ENCODE measurements around the gene KLHL28.

KLHL28 gene, protein sequence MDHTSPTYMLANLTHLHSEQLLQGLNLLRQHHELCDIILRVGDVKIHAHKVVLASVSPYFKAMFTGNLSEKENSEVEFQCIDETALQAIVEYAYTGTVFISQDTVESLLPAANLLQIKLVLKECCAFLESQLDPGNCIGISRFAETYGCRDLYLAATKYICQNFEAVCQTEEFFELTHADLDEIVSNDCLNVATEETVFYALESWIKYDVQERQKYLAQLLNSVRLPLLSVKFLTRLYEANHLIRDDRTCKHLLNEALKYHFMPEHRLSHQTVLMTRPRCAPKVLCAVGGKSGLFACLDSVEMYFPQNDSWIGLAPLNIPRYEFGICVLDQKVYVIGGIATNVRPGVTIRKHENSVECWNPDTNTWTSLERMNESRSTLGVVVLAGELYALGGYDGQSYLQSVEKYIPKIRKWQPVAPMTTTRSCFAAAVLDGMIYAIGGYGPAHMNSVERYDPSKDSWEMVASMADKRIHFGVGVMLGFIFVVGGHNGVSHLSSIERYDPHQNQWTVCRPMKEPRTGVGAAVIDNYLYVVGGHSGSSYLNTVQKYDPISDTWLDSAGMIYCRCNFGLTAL

GRCh38 chr14:44961554-44962333, at the start of gene KLHL28, which contains the start of gene TOGARAM1:
TSS of gene KLHL28 (minus strand) at chr14:44961947. CDS start at chr14:44945928, 16,019 bp downstream.
TSS of gene TOGARAM1 (plus strand) at chr14:44962190. CDS start at chr14:44962422, 232 bp downstream.
- peak; percentile 89 for ATAC-seq
- TF ChIP-seq ZNF70 (CRISPR knock-in tag; IDR thresholded peaks at IDR 0.05) (no peak), ISL1 (CRISPR knock-in tag; IDR thresholded peaks at IDR 0.05) (no peak), RARB (CRISPR knock-in tag; IDR thresholded peaks at IDR 0.05) (no peak), ARNTL (CRISPR knock-in tag; IDR thresholded peaks at IDR 0.05; ENCODE audit: borderline replicate concordance, low read depth) (no peak), ZC3H10 (CRISPR knock-in tag; IDR thresholded peaks at IDR 0.05) (no peak), PPARA (CRISPR knock-in tag; IDR thresholded peaks at IDR 0.05; ENCODE audit: borderline replicate concordance) (no peak), GLIS3 (CRISPR knock-in tag; IDR thresholded peaks at IDR 0.05) (no peak), OSR1 (CRISPR knock-in tag; IDR thresholded peaks at IDR 0.05) (no peak), TOX (CRISPR knock-in tag; IDR thresholded peaks at IDR 0.05; ENCODE audit: borderline replicate concordance) (no peak), ZFP3 (CRISPR knock-in tag; IDR thresholded peaks at IDR 0.05) (no peak), BACH2 (CRISPR knock-in tag; IDR thresholded peaks at IDR 0.05; ENCODE audit: borderline replicate concordance) (no peak), TCF4 (CRISPR knock-in tag; IDR thresholded peaks at IDR 0.05; ENCODE audit: borderline replicate concordance) (no peak), ZFP30 (CRISPR knock-in tag; IDR thresholded peaks at IDR 0.05) (no peak), CREB5 (CRISPR knock-in tag; IDR thresholded peaks at IDR 0.05; ENCODE audit: low read depth) (no peak), TSHZ2 (CRISPR knock-in tag; IDR thresholded peaks at IDR 0.05) (no peak), SNAI2 (CRISPR knock-in tag; IDR thresholded peaks at IDR 0.05) (no peak), ZNF8 (CRISPR knock-in tag; IDR thresholded peaks at IDR 0.05) (no peak)
- TF ChIP-seq, protein P1, sequence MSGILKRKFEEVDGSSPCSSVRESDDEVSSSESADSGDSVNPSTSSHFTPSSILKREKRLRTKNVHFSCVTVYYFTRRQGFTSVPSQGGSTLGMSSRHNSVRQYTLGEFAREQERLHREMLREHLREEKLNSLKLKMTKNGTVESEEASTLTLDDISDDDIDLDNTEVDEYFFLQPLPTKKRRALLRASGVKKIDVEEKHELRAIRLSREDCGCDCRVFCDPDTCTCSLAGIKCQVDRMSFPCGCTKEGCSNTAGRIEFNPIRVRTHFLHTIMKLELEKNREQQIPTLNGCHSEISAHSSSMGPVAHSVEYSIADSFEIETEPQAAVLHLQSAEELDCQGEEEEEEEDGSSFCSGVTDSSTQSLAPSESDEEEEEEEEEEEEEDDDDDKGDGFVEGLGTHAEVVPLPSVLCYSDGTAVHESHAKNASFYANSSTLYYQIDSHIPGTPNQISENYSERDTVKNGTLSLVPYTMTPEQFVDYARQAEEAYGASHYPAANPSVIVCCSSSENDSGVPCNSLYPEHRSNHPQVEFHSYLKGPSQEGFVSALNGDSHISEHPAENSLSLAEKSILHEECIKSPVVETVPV (CRISPR knock-in tag; IDR thresholded peaks at IDR 0.05) = no peak
- TF ChIP-seq, protein P2, sequence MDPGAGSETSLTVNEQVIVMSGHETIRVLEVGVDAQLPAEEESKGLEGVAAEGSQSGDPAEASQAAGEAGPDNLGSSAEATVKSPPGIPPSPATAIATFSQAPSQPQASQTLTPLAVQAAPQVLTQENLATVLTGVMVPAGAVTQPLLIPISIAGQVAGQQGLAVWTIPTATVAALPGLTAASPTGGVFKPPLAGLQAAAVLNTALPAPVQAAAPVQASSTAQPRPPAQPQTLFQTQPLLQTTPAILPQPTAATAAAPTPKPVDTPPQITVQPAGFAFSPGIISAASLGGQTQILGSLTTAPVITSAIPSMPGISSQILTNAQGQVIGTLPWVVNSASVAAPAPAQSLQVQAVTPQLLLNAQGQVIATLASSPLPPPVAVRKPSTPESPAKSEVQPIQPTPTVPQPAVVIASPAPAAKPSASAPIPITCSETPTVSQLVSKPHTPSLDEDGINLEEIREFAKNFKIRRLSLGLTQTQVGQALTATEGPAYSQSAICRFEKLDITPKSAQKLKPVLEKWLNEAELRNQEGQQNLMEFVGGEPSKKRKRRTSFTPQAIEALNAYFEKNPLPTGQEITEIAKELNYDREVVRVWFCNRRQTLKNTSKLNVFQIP (CRISPR knock-in tag; IDR thresholded peaks at IDR 0.05; ENCODE audit: borderline replicate concordance, low read depth) = no peak
- TF ChIP-seq, protein P3, sequence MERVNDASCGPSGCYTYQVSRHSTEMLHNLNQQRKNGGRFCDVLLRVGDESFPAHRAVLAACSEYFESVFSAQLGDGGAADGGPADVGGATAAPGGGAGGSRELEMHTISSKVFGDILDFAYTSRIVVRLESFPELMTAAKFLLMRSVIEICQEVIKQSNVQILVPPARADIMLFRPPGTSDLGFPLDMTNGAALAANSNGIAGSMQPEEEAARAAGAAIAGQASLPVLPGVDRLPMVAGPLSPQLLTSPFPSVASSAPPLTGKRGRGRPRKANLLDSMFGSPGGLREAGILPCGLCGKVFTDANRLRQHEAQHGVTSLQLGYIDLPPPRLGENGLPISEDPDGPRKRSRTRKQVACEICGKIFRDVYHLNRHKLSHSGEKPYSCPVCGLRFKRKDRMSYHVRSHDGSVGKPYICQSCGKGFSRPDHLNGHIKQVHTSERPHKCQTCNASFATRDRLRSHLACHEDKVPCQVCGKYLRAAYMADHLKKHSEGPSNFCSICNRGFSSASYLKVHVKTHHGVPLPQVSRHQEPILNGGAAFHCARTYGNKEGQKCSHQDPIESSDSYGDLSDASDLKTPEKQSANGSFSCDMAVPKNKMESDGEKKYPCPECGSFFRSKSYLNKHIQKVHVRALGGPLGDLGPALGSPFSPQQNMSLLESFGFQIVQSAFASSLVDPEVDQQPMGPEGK (CRISPR knock-in tag; IDR thresholded peaks at IDR 0.05; ENCODE audit: borderline replicate concordance) = no peak

GRCh38 chr14:45003924-45004323, 42.2 kb upstream of the KLHL28 start:
- no peak for TF ChIP-seq GLIS3 (CRISPR knock-in tag; IDR thresholded peaks at IDR 0.05)
- TF ChIP-seq ZC3H10 (CRISPR knock-in tag; IDR thresholded peaks at IDR 0.05) = no peak
- no peak for TF ChIP-seq ZFP30 (CRISPR knock-in tag; IDR thresholded peaks at IDR 0.05)
- no peak for TF ChIP-seq TCF4 (CRISPR knock-in tag; IDR thresholded peaks at IDR 0.05; ENCODE audit: borderline replicate concordance)
- no peak for TF ChIP-seq ARNTL (CRISPR knock-in tag; IDR thresholded peaks at IDR 0.05; ENCODE audit: borderline replicate concordance, low read depth)
- TF ChIP-seq ZNF565 (CRISPR knock-in tag; conservative IDR thresholded peaks at IDR 0.05; ENCODE audit: low read depth) = no peak
- TF ChIP-seq CSDC2 (CRISPR knock-in tag; IDR thresholded peaks at IDR 0.05) = no peak
- TF ChIP-seq BACH2 (CRISPR knock-in tag; IDR thresholded peaks at IDR 0.05; ENCODE audit: borderline replicate concordance) = no peak
- no peak for TF ChIP-seq CREB5 (CRISPR knock-in tag; IDR thresholded peaks at IDR 0.05; ENCODE audit: low read depth)
- TF ChIP-seq ISL1 (CRISPR knock-in tag; IDR thresholded peaks at IDR 0.05) = no peak
- no peak for TF ChIP-seq SNAI2 (CRISPR knock-in tag; IDR thresholded peaks at IDR 0.05)
- TF ChIP-seq, protein P1 (CRISPR knock-in tag; IDR thresholded peaks at IDR 0.05) = no peak
- no peak for ATAC-seq

Data from SK-N-SH treated with all-trans-retinoic acid at 6 μM for 48 hours (cell line).